ENCODE data around the gene OGFR.
A peak's percentile ranks its signal among the peaks of the same experiment; 100 is the strongest.

The OGFR gene

GRCh38 chr20:62772990-62773844 lies 31.4 kb upstream of the OGFR start:
- no peak overlapping the region for H3K4me3 ChIP-seq (ENCODE audit: low read depth, low read length)
- DNase-seq (ENCODE audit: low read depth), result no peak
- TF ChIP-seq, protein P1, sequence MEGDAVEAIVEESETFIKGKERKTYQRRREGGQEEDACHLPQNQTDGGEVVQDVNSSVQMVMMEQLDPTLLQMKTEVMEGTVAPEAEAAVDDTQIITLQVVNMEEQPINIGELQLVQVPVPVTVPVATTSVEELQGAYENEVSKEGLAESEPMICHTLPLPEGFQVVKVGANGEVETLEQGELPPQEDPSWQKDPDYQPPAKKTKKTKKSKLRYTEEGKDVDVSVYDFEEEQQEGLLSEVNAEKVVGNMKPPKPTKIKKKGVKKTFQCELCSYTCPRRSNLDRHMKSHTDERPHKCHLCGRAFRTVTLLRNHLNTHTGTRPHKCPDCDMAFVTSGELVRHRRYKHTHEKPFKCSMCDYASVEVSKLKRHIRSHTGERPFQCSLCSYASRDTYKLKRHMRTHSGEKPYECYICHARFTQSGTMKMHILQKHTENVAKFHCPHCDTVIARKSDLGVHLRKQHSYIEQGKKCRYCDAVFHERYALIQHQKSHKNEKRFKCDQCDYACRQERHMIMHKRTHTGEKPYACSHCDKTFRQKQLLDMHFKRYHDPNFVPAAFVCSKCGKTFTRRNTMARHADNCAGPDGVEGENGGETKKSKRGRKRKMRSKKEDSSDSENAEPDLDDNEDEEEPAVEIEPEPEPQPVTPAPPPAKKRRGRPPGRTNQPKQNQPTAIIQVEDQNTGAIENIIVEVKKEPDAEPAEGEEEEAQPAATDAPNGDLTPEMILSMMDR (IDR thresholded peaks at IDR 0.05; ENCODE audit: control insufficient read depth, extremely low read depth, insufficient read depth), result no peak

DNA sequence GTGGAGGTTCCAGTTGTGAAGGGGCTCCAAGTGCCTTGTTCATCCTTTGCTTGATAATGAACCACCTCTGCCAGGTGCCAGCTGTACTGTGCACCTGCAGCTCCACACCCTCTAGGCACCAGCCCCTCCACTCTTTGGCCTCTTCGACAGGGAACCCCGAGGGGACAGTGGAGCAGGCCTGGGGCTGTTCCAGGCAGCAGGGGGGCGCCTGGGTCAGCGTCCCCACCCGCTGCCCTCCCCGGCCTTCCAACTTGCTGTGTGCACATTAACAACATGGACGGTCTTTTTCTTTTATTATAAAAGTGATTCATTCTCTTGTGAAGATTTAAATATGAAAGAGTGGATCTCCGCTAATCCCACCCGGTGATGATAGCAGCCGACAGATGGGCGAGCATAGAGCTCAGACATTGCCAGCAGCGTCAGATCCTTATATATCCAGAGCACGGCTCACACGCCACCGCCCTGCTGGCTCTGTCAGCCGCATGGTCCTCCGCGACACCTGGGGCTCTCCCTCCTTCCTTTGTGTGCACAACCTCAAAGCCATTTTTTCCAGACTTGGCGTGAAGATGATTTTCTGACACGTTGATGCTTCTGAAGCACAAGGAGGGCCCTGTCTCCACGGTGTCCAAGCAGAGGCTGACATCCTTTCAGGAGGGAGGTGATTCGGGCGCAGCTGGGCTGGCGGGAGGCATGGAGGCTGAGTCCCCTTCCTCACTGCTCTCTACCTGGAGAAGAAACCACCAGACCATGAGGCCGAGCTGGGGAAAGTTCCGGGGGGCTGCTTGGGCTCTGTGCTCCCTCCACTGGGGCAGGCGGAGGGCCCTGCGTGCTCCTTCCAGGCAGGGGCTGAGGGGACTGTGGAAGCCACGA lies 30.6 kb upstream of the OGFR start:
- TF ChIP-seq, protein P1 (IDR thresholded peaks at IDR 0.05; ENCODE audit: control insufficient read depth, extremely low read depth, insufficient read depth), result no peak
- DNase-seq (ENCODE audit: low read depth), result no peak
- no peak overlapping the region for H3K4me3 ChIP-seq (ENCODE audit: low read depth, low read length)

GRCh38 chr20:62774762-62775161 lies 29.9 kb upstream of the OGFR start:
- no peak for DNase-seq (ENCODE audit: low read depth)
- H3K4me3 ChIP-seq (ENCODE audit: low read depth, low read length), result no peak overlapping the region
- TF ChIP-seq, protein P1 (IDR thresholded peaks at IDR 0.05; ENCODE audit: control insufficient read depth, extremely low read depth, insufficient read depth), result no peak

DNA sequence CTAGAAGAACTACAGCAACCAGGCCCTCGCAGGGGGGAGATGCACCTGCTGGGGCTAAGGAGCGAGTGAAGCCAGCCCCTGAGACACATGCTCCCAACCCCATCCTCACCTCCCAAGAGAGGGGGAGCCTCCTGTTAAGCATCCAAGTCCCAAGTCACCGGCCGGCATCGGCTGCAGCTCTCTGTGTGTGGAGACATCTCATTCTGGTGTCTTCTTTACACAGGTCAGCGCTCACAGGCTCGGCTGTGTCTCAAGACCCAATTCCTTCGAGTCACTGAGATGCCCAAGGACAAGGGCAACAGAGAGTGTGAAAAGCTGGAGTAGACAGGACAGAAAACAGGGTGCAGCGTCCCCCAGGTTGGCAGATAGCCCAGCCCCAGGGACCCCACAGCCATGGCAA lies 29.4 kb upstream of the OGFR start:
- TF ChIP-seq, protein P1 (IDR thresholded peaks at IDR 0.05; ENCODE audit: control insufficient read depth, extremely low read depth, insufficient read depth), result no peak
- no peak overlapping the region for H3K4me3 ChIP-seq (ENCODE audit: low read depth, low read length)
- no peak for DNase-seq (ENCODE audit: low read depth)

DNA sequence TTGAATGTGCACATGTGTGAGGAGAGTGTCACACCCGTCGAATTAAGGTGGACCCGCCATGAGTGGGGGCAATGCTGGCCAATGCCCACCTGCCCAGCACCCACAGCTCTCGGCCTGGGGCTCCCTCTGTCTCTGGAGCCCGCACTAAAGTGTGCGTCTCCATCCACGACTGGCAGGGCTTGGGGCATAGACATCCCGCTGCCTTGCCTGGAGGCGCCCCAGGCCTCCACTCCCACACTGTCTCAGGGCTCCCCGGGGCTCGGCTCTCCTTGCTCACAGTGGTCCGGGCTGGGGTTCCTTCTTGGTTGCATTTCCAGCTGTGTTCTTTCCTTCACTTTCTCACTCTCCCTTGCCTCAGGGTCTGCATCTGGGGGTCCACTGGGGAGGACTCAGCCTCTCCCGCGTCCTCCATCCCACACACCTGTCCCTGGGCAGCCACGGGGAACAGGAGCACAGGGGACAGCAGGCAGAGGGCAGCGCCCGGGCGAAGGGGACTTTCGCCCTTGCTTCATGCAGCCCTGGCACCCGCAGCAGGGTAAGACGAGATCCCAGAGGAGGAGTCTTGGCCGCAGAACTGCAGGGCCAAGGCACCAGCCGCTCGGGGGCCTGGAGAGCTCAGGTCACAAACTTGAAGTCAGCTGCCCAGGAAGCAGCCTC lies 28.5 kb upstream of the OGFR start:
- H3K4me3 ChIP-seq (ENCODE audit: low read depth, low read length), result peak overlapping the region; percentile 70
- DNase-seq (ENCODE audit: low read depth), result peak; percentile 22
- TF ChIP-seq, protein P1 (IDR thresholded peaks at IDR 0.05; ENCODE audit: control insufficient read depth, extremely low read depth, insufficient read depth), result no peak

GRCh38 chr20:62776692-62777527 lies 27.7 kb upstream of the OGFR start:
- TF ChIP-seq, protein P1 (IDR thresholded peaks at IDR 0.05; ENCODE audit: control insufficient read depth, extremely low read depth, insufficient read depth), result no peak
- DNase-seq (ENCODE audit: low read depth), result peak; percentile 66
- peak overlapping the region; percentile 70 for H3K4me3 ChIP-seq (ENCODE audit: low read depth, low read length)

Measured in LNCaP clone FGC (cell line).